GM19240 (cell line): ENCODE data around the gene AGBL1.

ENCODE experiments used
- DNase-seq: peaks from one replicate; pipeline ENCODE4 v3.0.0; 2011; ENCODE audit warnings: low spot score; ENCODE audit not compliant: insufficient read length

Gene AGBL1

DNA sequence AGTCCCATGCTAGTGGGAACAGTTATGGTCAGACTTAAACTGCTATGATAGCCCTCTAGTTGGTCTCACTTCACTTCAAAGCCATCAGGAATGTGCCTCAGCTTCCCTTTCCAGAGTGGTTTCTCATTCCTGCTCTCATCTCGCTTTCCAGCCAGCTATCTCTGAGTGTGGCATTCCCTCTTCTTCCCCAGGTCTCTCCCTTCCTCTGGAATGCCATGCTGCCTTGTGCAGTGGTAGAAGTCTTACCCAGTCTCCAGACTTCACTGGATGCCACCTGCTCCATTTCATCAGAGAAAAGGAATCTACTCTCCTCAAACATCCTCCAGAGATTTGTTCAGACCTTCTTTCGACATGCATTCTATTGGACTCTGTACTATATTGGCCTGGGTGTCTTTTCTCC is 83.0 kb downstream of the AGBL1 start:
- no peak for DNase-seq

DNA sequence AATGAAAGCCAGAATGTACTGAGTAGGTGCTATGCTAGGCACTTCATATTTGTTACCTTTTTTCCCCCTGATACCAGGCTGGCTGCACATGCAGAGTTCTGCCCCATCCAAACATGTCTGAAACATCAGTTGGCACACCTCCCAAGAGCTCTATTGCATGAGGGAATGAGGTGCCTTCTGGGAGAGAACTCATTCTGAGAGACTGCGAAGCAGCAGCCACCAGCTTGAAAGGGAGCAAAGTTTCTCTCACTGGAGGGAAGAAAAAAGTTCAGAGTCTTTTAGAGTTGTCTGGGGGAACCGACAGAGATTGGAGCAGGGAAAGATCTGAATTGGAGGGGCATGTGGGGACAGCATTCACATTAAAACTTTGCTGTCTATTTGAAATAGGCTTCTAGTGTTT is 84.1 kb downstream of the AGBL1 start:
- DNase-seq: no peak

DNA sequence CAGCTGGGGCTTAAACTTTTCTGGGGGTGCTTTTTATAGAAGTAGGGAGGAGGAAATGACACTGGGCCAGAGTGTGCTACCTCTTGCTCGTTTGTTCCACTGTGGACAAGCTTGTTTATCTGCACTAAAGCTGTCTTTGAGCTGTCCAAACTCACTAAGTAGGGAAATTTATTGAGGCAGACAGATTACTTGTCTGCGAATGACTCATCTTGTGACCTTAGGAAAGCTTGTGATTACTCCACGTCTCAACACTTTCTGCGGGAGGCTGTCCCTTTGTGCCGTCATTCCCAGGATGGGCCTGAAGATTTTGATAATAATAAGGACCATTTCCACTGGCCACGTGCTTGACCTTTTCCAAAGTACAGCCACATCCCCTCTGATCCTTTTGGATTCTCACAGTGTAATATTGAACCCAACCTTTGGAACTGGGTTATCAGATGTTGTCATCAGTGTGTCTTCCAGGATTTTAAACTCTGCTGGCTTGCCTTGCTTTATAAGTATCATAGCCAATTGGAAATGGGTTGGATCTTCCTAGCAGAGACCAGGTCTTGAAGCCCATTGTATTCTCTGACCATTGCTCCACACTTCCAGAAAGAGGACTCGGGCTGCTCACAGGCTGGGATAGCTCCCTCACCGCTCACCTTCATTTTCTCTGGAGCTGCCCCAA is 84.7 kb downstream of the AGBL1 start:
- DNase-seq: no peak

DNA sequence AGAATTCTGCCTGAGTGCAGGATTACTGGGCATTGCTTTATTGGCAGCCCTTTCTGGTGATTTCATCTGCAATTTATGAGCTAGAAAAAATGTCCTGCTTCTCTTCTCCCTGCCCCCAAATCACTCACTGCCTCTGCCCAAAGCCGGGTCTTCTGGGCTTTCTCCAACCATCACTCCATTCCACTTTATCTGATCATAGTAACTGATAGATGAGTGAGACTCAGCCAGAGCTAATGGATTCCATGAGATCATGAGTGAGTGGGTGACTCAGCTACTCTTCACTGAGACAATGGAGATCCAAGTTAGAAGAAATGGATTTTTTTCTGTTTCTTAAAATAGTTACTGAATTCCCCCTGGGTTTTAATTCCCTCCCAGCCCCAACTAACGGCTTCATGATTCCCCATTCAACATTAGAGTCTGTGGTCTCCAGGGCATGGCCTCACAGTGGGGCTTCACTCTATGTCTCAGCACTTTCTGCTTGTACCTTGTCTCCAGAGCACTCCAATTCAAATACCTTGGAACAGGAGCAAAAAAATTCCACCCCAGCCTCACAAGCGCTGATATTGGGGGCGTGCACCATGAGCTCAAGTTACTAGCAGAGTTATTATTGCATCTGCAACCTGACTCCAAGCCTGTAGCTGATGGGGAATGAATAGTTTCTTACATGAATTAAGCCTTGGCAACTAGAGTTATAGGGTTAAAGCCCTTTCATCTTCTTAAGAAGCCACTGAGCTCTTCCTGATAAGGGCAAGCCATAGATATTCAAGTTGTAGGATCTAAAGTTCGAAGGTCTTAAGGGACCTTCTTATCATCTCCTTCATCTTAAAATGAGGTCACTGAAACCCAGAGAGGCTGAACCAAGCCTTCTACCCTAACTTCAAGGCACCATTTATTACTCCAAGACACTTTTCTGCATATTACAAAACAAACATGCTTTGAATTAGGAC is 85.9 kb downstream of the AGBL1 start:
- no peak for DNase-seq

DNA sequence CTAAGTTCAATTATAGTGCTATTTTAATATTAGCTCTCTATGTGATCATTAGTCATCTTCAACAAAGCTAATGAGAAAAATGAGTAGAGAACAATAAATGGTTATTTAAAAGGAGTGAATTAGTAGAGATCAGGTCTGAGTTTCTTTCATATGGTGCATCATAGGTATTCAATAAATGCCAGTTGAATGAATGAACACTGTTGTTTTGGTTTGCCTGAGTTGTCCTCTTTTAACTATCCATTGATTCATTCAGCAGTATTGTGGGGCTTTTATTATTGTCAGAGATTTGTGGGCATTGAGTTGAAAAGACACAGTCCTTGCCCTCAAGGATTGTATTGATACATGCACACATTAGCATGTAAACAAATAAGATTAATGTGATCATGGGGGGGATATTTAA is 88.2 kb downstream of the AGBL1 start:
- no peak for DNase-seq

DNA sequence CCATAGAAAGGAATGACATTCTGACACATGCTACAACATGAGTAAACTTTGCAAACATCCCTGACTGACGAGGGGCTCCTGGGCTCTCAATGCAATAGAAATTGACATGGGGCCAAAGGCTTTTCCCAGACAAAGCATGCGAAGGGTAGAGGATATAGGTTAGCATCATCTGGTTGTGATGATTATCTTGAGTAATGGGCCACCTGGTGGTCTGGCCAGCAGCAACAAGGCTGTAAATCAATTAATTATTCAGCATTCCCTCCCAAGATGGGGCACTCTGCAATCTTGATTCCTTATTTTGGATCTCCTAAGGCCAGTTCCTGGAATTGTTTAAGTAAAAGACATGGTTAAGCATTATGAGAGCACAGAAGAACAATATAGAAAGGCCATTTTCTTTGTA is 99.2 kb downstream of the AGBL1 start:
- DNase-seq: no peak

DNA sequence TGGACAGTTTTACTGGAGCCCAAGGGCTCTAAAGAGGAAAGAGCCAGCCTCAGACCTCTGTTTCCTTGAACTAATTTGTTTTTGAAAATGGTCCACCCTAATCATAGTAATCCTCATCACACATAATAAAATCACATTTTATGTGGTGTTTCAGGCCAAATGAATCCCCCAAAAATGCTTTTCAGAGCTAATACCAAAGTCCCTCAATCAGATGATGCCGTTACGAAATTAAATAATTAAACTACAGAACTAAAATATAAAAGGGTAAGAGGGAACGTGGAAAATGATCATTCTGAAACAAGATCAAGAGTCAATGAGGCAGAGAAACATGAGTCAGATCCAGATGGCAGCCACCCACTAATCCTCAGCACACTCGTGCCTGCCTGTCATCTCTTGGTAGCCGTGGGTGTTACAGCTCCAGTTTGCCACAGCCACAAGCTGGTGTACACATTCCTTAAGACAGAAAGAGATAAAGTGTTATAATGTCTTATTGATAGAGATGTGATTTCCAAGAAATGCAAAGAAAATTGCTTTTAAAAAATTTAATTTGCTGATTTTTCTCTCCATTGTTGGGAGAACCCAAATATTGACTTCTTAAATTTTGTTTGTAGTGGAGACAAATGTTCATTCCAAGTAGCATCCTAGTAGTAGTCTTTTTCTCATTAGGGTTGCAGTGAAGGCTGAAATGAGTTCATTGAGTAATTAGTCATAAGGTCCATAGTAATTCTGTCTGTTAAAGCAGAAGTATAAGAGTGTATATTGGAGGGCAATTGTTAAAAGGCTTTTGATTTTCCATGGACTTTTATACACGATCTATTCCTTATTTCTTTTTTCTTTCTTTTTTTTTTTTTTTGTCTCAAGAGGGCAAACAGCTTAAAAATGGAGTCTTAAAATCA is 104.2 kb downstream of the AGBL1 start:
- DNase-seq: no peak

DNA sequence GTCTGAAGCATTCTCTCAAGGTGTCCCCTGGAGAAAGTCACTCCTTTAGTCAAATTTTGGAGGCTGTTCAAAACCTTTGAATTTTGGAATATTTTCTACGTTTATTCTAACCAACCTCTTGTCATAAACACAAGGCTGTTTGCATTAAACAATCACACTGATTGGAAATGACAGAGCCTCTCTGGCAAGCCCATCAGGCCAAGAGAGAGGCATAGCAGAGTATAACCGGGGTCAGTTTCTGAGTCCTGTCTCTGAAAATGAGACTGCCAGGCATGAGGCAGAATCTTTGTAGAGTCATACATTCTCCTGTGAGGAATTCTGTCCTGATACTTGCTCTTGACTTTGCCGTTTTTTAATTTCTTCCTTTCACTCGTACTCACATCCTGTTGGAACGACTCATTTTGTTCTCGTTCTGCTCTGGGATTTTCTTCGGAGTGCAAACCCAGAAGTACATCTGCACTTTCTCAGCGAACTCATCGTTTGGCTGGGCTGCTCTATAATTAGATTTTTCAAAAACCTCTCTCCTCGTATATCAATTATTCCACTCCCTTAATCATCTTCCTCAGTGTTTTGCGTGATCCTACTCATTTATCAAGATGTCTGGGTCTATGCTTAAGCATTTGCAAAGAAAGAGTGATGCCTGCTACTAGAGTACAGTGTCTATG is 114.2 kb downstream of the AGBL1 start:
- no peak for DNase-seq

DNA sequence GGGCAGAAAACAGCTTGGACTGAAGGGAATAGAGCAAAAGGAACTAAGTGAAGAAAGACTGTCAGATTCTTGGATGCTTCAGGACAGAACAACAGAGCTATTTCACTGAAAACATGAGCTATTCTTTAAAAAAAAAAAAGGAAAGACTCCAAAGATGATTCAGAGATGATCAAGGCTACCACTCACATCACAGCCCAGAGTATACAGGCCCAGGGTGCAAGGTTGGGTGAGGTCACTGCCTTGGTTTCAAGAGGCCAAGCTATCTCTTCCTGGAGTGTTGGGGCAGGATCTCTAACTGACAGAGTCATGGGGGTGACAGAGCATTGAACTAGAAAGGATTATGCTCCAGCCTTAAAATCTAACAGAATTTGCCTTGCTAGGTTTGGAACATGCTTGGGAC is 118.1 kb downstream of the AGBL1 start:
- DNase-seq: no peak

DNA sequence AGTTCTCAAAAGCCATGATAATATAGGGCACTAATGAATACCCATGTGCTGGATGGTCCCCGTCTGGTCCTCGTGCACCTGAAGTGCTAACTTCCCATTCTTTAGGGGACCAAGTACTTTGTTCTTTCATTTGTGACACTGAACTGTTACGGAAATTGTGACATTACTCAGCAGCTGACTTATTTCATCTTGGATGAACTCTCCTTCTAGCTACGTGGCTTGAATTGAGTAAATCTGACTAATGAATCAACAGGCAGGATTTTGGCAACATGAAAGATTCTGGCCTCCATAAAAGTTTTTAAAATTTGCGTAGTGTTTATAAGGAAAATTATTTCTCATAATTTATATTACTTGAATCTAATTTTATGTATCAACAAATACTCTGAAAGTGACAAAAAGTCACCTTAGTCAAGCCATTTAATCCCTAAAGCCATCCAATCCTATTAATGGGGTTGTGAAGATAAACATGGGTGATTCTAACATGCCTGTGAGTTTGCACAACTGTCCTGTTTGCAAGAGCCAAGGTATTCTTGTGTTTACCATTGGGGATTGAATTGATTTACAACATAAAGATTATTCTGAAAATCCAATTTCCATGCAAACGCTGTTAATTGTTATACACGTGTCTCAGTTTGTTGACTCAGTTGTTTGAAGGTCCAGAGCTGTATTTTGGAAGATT is 119.9 kb downstream of the AGBL1 start:
- DNase-seq: no peak

DNA sequence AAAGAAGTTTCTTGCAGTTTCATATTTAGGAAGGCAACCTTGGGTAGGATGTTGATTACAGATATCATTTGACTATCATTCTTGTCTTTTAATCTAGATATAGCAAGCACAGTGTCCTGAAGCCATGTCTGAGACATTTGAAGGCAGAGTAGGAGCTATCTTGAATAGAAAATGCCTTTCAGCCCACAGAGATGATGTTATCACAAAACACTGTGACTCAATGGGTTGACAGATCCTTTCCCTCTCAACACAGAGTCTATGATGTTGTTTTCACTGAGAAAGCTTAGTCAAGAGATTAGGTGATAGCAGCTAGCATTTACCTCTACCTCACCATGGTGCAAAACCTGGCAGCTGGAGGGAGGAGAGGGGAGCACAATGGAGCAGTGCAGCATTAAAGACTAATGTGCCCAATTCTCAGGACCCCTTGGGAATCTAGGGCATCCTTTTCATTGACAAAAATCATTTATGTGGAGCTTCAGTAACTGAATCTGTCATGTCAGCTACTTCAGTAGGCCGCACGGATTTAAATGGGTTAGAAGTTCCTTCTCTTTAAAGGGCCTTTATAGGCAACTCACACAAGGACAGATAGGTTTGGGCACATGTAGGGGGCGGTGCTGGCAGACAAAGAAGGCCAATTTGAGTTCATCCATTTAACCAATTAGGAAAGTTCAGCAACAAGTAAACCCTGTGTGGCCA is 121.8 kb downstream of the AGBL1 start:
- no peak for DNase-seq

DNA sequence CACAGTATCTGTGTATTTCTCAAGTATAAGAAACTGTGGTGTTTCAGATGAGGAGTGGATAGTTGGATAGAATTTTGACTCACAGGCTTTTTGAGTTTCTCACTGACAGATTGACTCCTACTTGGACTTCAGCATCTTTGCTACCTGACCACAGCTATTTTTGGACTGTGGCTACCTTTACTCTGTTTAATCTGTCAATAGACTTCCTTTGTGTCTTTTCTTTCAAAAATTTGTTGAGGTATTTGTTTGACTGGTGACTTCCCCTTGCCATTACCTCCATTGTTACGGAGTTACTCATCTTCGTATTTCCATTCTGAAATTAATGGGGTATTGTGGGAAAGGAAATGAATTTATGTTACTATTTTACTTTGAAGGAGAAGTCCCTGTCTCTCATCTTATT is 123.8 kb downstream of the AGBL1 start:
- no peak for DNase-seq

DNA sequence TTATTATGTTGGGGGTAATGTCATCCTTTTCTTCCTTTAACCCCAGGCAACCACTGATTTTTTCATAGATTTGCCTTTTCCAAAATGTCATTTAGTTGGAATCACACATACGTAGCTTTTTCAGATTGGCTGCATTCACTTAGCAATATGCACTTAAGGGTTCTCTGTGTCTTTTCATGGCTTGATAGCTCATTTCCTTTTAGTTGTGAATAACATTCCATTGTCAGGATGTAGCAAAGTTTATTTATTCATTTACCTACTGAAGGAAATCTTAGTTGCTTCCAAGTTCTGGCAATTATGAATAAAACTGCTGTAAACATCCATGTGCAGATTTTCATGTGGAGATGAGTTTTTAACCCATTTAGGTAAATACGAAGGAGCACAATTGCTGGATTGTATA is 125.4 kb downstream of the AGBL1 start:
- DNase-seq: no peak

DNA sequence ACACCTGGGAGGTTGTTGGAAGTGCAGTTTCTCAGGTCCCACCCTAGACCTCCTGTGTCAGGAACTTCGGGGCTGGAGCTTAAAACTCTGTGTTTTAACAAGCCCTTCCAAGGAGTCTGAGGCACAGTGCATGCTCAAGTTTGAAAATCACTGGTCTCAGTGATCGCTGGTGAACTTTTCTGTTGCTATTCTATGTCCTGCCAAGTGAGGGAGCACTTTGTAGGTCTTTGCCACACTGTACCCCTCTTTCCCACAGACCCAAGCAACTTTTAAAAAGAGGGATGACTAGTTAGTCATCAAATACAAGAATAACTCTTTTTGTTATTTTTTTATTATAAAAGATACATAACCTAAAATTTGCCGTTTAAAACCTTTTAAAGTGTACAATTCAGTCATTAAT is 133.7 kb downstream of the AGBL1 start:
- no peak for DNase-seq

DNA sequence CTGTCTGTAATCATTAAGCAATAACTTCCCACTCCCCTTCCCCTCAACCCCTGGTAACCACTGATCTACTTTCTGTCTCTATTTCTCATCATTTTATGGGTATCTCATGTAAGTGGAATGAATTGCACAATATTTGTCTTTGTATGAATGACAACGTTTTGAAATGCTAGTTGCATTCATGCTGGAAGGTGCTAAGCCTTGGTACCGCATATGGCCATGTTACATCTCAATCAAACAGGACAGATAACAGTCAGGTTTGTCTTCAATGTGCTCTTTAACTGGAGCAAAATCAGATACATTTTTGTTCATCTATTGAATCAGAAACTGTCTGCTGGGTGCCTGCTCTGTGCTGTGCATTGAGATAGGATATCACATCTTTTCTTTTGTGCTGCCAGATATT is 134.2 kb downstream of the AGBL1 start:
- DNase-seq: no peak

DNA sequence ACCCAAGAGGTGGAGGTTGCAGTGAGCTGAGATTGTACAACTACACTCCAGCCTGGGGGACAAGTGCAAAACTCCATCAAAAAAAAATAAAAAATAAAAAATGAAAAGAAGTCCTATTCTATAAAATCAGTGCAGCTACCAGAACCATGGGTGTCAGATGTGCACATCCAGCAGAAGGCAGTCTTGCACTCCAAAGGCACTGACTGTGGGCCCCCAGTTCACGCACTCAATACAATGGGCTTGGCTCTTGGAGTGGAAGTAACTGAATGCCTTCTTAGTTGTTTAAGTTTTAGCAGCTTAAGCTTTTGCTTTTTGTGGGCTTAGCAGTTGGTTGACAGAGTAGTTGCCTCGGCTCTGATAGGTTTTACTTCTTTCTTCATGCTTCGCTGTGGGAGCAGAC is 141.4 kb downstream of the AGBL1 start:
- no peak for DNase-seq

DNA sequence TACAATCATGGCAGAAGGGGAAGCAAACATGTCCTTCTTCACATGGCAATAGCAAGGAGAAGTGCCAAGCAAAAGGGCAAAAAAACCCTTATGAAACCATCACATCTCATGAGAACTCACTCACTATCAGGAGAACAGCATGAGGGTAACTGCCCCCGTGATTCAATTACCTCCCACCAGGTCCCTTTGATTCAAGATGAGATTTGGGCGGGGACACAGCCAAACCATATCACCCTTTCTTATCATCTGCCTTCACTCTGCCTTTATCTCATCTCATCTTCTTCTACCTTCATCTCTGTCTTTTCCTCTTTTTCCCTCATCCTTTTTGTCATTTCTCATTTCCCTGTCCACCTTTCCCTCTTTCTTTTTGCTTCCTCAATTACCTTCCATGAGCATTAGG is 149.6 kb downstream of the AGBL1 start:
- no peak for DNase-seq

DNA sequence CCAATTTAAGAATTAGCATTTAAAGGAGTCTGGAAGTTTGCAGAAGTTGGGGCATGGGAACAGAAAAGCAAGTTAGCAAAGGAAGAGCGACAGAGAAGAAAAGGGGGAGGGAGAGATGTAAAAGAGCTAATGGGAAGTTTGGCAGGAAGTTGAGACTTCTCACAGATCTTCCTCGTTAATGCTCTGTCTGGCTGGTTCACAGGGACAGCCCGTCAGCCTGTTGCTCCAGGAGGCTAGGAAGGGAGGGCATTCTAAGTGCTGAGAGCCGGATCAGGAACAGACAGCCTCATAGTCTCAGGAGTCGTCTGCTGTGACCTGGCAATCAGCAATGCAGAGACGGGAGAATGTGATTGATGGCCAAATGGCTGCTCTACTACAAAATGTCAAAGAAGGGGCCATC is 150.3 kb downstream of the AGBL1 start:
- no peak for DNase-seq

DNA sequence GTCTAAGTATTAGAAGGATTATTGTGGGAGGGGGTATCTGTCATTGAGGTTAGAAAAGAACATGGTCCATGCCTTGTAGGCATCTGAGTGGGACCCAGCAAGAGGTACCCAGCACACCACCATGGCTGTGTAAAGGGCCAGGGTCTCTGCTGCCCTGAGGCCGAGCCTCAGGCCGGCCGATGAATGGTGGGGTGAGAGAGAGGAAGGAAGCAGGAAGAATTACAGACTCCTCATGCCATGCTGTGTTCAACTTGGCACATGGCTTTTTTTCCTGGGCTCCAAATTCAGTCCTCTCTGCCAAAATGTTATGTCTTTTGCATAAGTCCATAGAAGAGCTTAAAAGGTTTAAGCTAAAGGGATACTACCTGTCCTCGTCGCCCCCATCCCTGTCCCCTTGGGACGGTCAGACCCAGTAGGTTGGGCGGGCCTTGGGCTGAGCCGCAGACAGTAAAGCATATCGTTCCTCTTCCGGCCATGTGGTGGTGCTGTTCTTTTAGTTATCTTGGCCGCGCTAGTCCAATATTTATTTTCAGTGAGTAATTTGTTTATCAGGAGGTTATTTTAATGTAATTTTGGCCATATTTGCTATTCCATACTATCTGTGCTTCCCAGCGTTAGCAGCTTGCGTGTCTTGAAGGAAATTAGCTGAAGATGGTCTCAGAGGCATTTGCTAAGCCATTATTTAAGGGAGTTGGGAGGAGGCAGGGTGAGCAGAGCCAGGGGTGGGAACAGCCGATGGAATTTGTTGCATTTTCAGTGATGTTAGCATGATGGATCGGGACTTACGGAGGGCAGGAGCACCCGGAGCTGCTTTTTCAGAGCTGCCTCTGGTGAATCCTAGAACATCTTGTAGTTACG is 152.4 kb downstream of the AGBL1 start:
- no peak for DNase-seq
